ENCODE measurements around the gene VASH2.
"Not testable (repeated sequence)": the region's sequence is repeated elsewhere in the genome, so short reads cannot be mapped to it uniquely, and the experiment has no call there.

VASH2 gene

GRCh38 chr1:212950243-212951125 lies at the start of gene VASH2:
Gene VASH2 (plus strand): TSS chr1:212950541. CDS start chr1:212951543, 1,002 bp downstream.
- peak; percentile 25 to 61 for DNase-seq (ENCODE audit: low read depth in 2 of 2)

- no peak for DNase-seq (ENCODE audit: low read depth in 2 of 2)
These were observed 49.1 kb upstream of the VASH2 start for GRCh38 chr1:212901290-212901689.

- DNase-seq (ENCODE audit: low read depth in 2 of 2): no peak
These were observed 48.3 kb upstream of the VASH2 start for GRCh38 chr1:212902054-212902453.

GRCh38 chr1:212903664-212904063 lies 46.7 kb upstream of the VASH2 start:
- no peak for DNase-seq (ENCODE audit: low read depth in 2 of 2)

- not testable (repeated sequence) for DNase-seq (ENCODE audit: low read depth in 2 of 2)
These were observed 42.3 kb upstream of the VASH2 start for GRCh38 chr1:212908071-212908470.

GRCh38 chr1:212908971-212909370 lies 41.4 kb upstream of the VASH2 start:
- DNase-seq (ENCODE audit: low read depth in 2 of 2): no peak

GRCh38 chr1:212909652-212910063 lies 40.7 kb upstream of the VASH2 start:
- no peak for DNase-seq (ENCODE audit: low read depth in 2 of 2)

GRCh38 chr1:212910213-212910612 lies 40.1 kb upstream of the VASH2 start:
- not testable (repeated sequence) for DNase-seq (ENCODE audit: low read depth in 2 of 2)

- DNase-seq (ENCODE audit: low read depth in 2 of 2): not testable (repeated sequence)
These were observed 36.7 kb upstream of the VASH2 start for GRCh38 chr1:212913638-212914037.

- not testable (repeated sequence) for DNase-seq (ENCODE audit: low read depth in 2 of 2)
These were observed 36.2 kb upstream of the VASH2 start for GRCh38 chr1:212914110-212914509.

- DNase-seq (ENCODE audit: low read depth in 2 of 2): no peak
These were observed 35.6 kb upstream of the VASH2 start for GRCh38 chr1:212914789-212915188.

GRCh38 chr1:212915245-212916091 lies 34.9 kb upstream of the VASH2 start:
- DNase-seq (ENCODE audit: low read depth in 2 of 2): no peak

GRCh38 chr1:212916481-212917133 lies 33.7 kb upstream of the VASH2 start:
- DNase-seq (ENCODE audit: low read depth in 2 of 2): peak in 1 of 2 donors; percentile 2

GRCh38 chr1:212917134-212917485 lies 33.2 kb upstream of the VASH2 start:
- DNase-seq (ENCODE audit: low read depth in 2 of 2): no peak

GRCh38 chr1:212917858-212918257 lies 32.5 kb upstream of the VASH2 start:
- no peak for DNase-seq (ENCODE audit: low read depth in 2 of 2)

GRCh38 chr1:212918824-212919223 lies 31.5 kb upstream of the VASH2 start:
- DNase-seq (ENCODE audit: low read depth in 2 of 2): no peak

- no peak for DNase-seq (ENCODE audit: low read depth in 2 of 2)
These were observed 30.1 kb upstream of the VASH2 start for GRCh38 chr1:212920246-212920645.

- DNase-seq (ENCODE audit: low read depth in 2 of 2): no peak
These were observed 29.4 kb upstream of the VASH2 start for GRCh38 chr1:212920896-212921295.

- DNase-seq (ENCODE audit: low read depth in 2 of 2): no peak
These were observed 28.3 kb upstream of the VASH2 start for GRCh38 chr1:212922016-212922415.

GRCh38 chr1:212926372-212926771 lies 24.0 kb upstream of the VASH2 start:
- no peak for DNase-seq (ENCODE audit: low read depth in 2 of 2)

GRCh38 chr1:212928323-212929291 lies 21.7 kb upstream of the VASH2 start:
- no peak for DNase-seq (ENCODE audit: low read depth in 2 of 2)

Data from stimulated activated CD8-positive, alpha-beta memory T cell treated with anti-CD3 and anti-CD28 coated beads, Interleukin-2, amount 100 ng/mL, for 48 hours (primary cell).